Mucosa of rectum (tissue), 2 donors: ENCODE data around the gene PSMD1.
"Not testable (repeated sequence)": the region's sequence is repeated elsewhere in the genome, so short reads cannot be mapped to it uniquely, and the experiment has no call there.

Experiments
- H3K27ac ChIP-seq, 2 donors: one replicate each; pipeline ENCODE4 v1.7.0; 2013; ENCODE audit warnings: inconsistent platforms in 2 of 2, low read depth in 2 of 2, low read length in 2 of 2
- H3K27me3 ChIP-seq, 2 donors: one replicate each; pipeline ENCODE4 v1.7.0; 2013; ENCODE audit warnings: low read length in 2 of 2; ENCODE audit not compliant: control insufficient read depth in 2 of 2, insufficient read depth in 2 of 2
- H3K36me3 ChIP-seq, 2 donors: one replicate each; pipeline ENCODE4 v1.7.0; 2013; ENCODE audit warnings: low read length in 2 of 2; ENCODE audit not compliant: control insufficient read depth in 2 of 2, insufficient read depth in 2 of 2
- H3K4me1 ChIP-seq, 2 donors: one replicate each; pipeline ENCODE4 v1.7.0; 2013; ENCODE audit warnings: low read length in 2 of 2, mild to moderate bottlenecking in 1 of 2; ENCODE audit not compliant: control insufficient read depth in 2 of 2, insufficient read depth in 2 of 2
- H3K4me3 ChIP-seq, 2 donors: one replicate each; pipeline ENCODE4 v1.7.0; 2013; ENCODE audit warnings: low read length in 2 of 2
- H3K9ac ChIP-seq, 2 donors: one replicate each; pipeline ENCODE4 v1.7.0; 2013; ENCODE audit warnings: low read length in 2 of 2, low read depth in 1 of 2, mild to moderate bottlenecking in 1 of 2
- H3K9me3 ChIP-seq, 2 donors: one replicate each; pipeline ENCODE4 v1.7.0; 2013; ENCODE audit warnings: low read length in 2 of 2; ENCODE audit not compliant: control insufficient read depth in 2 of 2
- donor health status: healthy.
- donor health status: Normal muscosa, but diverticular disease.

Gene PSMD1

DNA sequence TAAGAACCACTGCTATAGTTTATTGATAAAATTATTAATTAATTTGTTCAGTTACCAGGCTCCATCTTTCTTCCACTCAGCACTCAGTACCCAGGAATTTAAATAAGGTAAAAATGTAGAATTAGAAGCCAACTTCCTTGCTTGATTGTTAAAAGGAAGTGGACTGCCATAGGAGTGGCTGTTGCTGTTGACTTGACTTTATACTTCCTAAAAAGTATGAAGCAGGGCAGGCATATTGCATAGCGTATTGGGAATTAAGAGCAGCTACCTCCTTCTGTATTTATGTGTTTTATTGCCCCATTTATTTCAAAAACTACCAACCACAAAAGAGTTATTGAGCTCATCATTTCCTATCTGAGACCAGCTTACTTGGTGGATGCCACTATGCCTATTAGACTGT, 27.9 kb downstream of the PSMD1 start:
- Histone ChIP-seq H3K36me3 (peaks cover 70 to 72% of the 10 kb centered on the region in 2 donors), H3K4me3 (no peak overlapping the region), H3K4me1 (peaks cover 0 to 6% of the 10 kb centered on the region in 2 donors), H3K9ac (no peak overlapping the region), H3K27ac (no peak overlapping the region), H3K27me3 (no peaks in the 10 kb centered on the region), H3K9me3 (no peaks in the 10 kb centered on the region)

DNA sequence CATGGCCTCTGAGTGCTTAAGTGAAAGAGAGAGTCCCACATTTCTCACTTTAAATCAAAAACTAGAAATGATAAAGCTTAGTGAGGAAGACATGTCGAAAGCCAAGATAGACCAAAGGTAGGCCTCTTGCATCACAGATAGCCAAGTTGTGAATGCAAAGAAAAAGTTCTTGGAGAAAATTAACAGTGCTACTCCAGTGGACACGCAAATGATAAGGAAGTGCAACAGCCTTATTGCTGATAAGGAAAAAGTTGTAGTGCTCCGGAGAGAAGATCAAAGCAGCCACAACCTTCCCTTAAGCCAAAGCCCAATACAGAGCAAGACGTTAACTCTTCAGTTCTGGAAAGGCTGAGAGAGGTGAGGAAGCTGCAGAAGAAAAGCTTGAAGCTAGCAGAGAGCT, 32.1 kb downstream of the PSMD1 start:
- Histone ChIP-seq H3K36me3 (peaks cover 36 to 37% of the 10 kb centered on the region in 2 donors), H3K27me3 (no peaks in the 10 kb centered on the region), H3K9me3 (no peaks in the 10 kb centered on the region), H3K27ac (no peak overlapping the region), H3K9ac (no peak overlapping the region), H3K4me3 (no peak overlapping the region), H3K4me1 (peaks cover 3 to 11% of the 10 kb centered on the region in 2 donors)

DNA sequence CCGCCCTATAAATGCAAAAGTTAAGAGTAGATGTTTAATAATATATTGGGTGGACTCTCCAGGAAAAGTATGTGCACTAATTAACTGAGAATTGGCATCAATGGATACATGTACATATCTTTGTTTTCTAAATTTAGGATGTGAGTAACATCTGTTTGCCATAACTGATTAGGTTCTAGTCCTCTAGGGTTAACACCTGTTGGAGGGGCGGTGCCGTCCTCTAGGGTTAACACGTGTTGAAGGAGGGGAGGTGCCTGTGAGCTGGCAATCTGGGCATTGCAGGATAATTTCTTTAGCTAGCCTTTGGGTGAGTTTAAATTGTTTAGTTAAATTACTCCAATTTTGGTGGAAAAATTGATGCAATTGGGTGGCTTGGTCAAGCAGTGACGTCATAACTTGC, 37.3 kb downstream of the PSMD1 start:
- Histone ChIP-seq H3K4me3 (no peak overlapping the region), H3K27ac (peak overlapping the region in 1 of 2 donors; percentile 18), H3K36me3 (peaks cover 3 to 13% of the 10 kb centered on the region in 2 donors)

DNA sequence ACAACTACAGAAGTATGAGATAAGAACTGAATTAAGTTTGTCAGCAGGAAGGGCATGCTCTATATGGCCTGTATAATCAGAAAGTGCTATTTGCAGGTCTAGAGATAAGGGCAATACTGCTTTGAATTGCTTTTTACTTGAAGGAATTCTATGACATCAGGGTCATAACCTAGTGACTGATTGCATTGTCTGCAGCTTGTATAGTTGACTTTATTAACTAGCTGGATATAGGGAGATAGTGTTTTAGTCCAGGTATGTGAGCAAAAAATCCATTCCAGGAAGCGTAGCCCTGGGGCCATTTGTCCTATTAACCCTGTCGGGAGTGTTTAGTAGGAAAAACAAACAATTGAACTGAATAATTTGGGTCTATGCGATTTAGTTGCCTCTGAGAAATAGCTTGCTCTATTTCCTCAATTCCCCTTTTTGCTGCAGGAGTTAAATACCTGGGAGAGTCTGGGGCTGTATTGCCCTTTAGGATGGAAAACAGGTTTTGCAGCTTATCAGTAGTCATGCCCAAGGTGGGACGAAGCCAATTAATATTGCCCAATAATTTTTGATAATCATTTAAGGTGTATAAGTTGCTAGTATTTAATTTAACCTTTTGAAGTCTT, 38.2 kb downstream of the PSMD1 start:
- Histone ChIP-seq H3K4me1 (peaks cover 6 to 17% of the 10 kb centered on the region in 2 donors), H3K27me3 (no peaks in the 10 kb centered on the region), H3K36me3 (peaks cover 3 to 16% of the 10 kb centered on the region in 2 donors), H3K27ac (peak overlapping the region; percentile 19 to 70), H3K9me3 (peaks cover 8 to 9% of the 10 kb centered on the region in 2 donors), H3K4me3 (no peak overlapping the region), H3K9ac (no peak overlapping the region)

More for the DNA sequence above, 37.3 kb downstream of the PSMD1 start:
- peaks cover 6 to 20% of the 10 kb centered on the region in 2 donors for H3K4me1 ChIP-seq
- no peaks in the 10 kb centered on the region for H3K27me3 ChIP-seq
- peaks cover 1 to 2% of the 10 kb centered on the region in 2 donors for H3K9me3 ChIP-seq
- H3K9ac ChIP-seq = no peak overlapping the region

DNA sequence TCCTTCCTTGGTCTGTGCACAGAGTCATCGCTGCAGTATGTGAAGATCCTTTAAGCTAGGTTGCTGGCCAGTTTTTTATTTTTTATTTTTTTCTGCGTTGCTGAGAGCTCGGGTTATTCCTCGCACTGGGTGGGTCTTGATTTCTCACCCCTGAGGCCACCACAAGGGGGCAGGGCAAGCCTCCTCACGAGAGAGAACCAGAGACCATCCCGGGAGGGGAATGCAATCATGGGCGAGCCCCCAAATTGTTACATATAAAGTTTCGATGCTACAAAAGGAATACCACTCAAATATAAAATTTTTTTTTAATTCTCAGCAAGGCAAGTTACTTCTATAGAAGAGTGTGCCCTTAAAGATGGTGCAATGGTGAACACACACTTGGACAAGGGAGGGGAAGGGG, 43.3 kb downstream of the PSMD1 start:
- Histone ChIP-seq H3K4me3 (no peak overlapping the region), H3K36me3 (peaks cover 3 to 26% of the 10 kb centered on the region in 2 donors), H3K9me3 (peaks cover 8 to 11% of the 10 kb centered on the region in 2 donors), H3K4me1 (peaks cover 0 to 17% of the 10 kb centered on the region in 2 donors), H3K9ac (no peak overlapping the region), H3K27me3 (no peaks in the 10 kb centered on the region), H3K27ac (peak overlapping the region in 1 of 2 donors; percentile 7)

DNA sequence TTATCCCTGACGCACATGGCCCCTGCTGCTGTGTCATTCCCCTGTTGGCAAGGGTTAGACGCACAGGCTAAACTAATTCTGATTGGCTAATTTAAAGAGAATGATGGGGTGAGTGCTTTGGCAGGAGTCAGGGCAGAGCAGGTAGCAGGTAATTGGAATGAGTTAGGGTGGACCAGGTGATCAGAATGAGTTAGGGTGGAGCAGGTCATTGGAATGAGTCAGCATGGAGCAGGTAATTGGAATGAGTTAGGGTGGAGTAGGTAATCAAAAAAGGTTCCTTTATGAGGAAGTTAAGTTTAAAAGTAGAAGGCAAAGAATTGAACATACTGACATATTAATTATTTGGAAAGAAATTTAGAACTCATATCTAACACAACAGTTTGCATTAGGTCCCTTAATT, 43.7 kb downstream of the PSMD1 start:
- H3K9me3 ChIP-seq = peaks cover 8 to 11% of the 10 kb centered on the region in 2 donors
- not testable (repeated sequence) for H3K9ac ChIP-seq, H3K27me3 ChIP-seq, H3K4me3 ChIP-seq
- peaks cover 0 to 13% of the 10 kb centered on the region in 2 donors for H3K4me1 ChIP-seq
- H3K27ac ChIP-seq = peak overlapping the region; percentile 41 to 77
- peaks cover 3 to 26% of the 10 kb centered on the region in 2 donors for H3K36me3 ChIP-seq

DNA sequence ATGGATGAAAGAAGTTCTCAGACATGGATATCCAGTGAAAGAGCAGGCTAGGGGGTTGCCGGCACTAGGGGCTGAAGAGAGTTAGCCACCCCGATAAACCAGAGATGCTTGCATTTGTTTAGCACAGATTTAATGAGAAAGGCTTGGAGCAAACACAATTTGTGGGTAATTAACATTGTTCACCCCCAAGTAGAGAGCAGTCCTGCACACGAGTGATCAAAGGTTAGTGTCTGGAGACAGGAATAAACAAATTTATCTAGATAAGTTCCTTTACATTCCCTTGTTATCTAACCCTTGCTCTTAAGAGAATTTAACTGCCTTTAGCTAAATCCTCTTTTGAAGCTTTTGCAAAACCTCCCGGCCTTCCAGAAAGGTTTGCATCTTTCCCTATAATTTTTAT, 44.3 kb downstream of the PSMD1 start:
- Histone ChIP-seq H3K9ac (no peak overlapping the region), H3K36me3 (peaks cover 3 to 26% of the 10 kb centered on the region in 2 donors)

DNA sequence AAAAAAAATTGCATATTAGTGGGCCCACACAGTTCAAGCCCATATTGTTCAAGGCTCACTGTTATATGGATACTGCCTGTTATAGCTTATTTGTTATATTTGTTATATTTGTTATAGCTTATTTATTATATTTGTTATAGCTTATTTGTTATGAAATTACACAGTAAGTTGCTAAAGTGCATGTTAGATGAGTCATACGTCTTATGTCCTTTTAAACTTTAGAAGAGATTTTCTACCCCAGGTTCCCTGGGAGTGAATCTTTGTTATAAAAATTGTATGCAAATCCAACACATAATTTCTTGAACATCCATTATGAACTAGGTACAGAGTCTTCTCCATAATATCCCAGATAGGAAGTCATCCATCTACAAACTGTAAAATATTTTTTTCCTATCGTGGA, 46.1 kb downstream of the PSMD1 start:
- H3K4me1 ChIP-seq = peaks cover 0 to 13% of the 10 kb centered on the region in 2 donors
- no peak overlapping the region for H3K9ac ChIP-seq
- peaks cover 4 to 23% of the 10 kb centered on the region in 2 donors for H3K36me3 ChIP-seq
- H3K27ac ChIP-seq = no peak overlapping the region
- no peak overlapping the region for H3K4me3 ChIP-seq
- H3K27me3 ChIP-seq = no peaks in the 10 kb centered on the region
- peaks cover 8 to 11% of the 10 kb centered on the region in 2 donors for H3K9me3 ChIP-seq

More for the DNA sequence above, 44.3 kb downstream of the PSMD1 start:
- Histone ChIP-seq H3K9me3 (peaks cover 8 to 11% of the 10 kb centered on the region in 2 donors), H3K4me1 (peaks cover 0 to 13% of the 10 kb centered on the region in 2 donors), H3K27ac (peak overlapping the region; percentile 41 to 77), H3K4me3 (peak overlapping the region; percentile 17 to 24), H3K27me3 (no peaks in the 10 kb centered on the region)

DNA sequence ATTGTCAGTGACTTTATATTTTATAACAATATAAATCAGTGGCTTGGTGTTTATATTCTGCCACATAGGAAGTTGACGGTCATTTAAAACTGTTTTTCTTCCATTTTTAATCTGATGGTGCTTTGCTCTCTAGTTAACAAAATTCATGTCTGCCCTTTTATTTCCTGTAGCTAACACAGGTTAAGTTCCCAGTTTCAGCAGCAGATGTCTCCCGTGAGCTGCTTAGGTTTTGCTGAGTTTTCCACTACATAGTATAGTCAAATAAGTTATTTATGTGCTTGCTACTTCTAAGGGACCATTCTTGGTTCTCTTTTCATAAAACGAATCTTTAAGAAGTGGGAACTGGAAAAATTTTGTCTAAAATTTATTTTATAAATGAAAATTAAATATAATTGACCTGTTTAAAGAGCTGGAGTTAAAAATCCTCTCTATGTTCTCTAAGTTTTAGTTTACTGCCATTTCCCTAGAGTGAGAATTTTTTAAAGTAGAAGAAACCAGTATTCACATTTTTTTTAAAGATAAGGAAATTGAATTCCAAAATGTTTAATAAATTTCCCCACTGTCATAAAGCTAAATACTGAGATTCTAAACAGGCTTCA, 47.5 kb downstream of the PSMD1 start:
- H3K4me1 ChIP-seq = peaks cover 0 to 13% of the 10 kb centered on the region in 2 donors
- H3K4me3 ChIP-seq = no peak overlapping the region
- no peak overlapping the region for H3K27ac ChIP-seq

DNA sequence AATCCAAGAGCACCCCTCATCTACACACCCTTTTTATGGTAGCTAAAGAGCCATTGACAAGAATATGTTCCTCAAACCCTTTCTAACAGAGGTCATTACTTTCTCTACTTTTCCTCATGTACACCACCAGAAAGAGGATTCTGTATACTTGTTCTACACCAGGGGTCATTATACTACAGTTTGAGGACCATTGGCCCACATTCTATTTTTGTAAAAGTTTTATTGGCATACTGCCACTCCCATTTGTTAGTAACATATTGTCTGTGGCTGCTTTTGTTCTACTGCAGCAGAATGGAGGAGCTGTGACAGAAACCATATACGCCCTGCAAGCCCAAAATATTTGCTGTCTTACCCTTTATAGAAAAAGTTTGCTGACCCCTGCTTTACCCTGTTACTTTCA, 53.9 kb downstream of the PSMD1 start:
- Histone ChIP-seq H3K4me3 (no peak overlapping the region), H3K27me3 (no peaks in the 10 kb centered on the region), H3K27ac (no peak overlapping the region), H3K9ac (no peak overlapping the region), H3K4me1 (peaks cover 0 to 6% of the 10 kb centered on the region in 2 donors), H3K36me3 (peaks cover 2 to 16% of the 10 kb centered on the region in 2 donors), H3K9me3 (no peaks in the 10 kb centered on the region)

More for the DNA sequence above, 47.5 kb downstream of the PSMD1 start:
- Histone ChIP-seq H3K9me3 (peaks cover 4 to 7% of the 10 kb centered on the region in 2 donors), H3K36me3 (peaks cover 2 to 22% of the 10 kb centered on the region in 2 donors), H3K27me3 (no peaks in the 10 kb centered on the region), H3K9ac (no peak overlapping the region)
